Activated CD8-positive, alpha-beta memory T cell treated with anti-CD3 and anti-CD28 coated beads for 36 hours (primary cell): Measurements from ENCODE around the gene EDARADD. TPM values are rescaled to one million over a fixed set of nuclear protein-coding genes. Genes with fewer than 3 reads are reported as not detected.

Experiments
- CTCF ChIA-PET: fragments of 350-600 bp; sonication (Branson Sonifier 250); formaldehyde crosslinking; loops from one replicate; lab custom pipeline; 2021; ENCODE audit warnings: antibody characterized with exemption; lab: Charles Lee
- POLR2A ChIA-PET: fragments of 350-600 bp; sonication (Branson Sonifier 250); formaldehyde crosslinking; loops from one replicate; lab custom pipeline; 2021; ENCODE audit warnings: antibody characterized with exemption; lab: Charles Lee
- total RNA-seq, 2 experiments: library from RNA; stranded (reverse); gene quantifications; one replicate each; pipeline ENCODE4 v1.2.3, GENCODE V29; 2021

EDARADD gene
- total RNA-seq, 2 experiments from 2014 or later: 15.7 to 16.3 TPM

- ChIA-PET CTCF (no interaction called here), POLR2A (no interaction called here)
Measured at GRCh38 chr1:236388332-236388731, 5.8 kb upstream of the EDARADD start.

GRCh38 chr1:236389253-236389652 lies 4.8 kb upstream of the EDARADD start:
- POLR2A ChIA-PET: no interaction called here
- CTCF ChIA-PET: no interaction called here

GRCh38 chr1:236391008-236391407 lies 3.1 kb upstream of the EDARADD start:
- CTCF ChIA-PET: interaction anchor here (0.7 kb wide), 1 partner anchor 947 kb away, joined by 3 read pairs; no protein-coding TSS in a partner anchor
- POLR2A ChIA-PET: no interaction called here

- ChIA-PET CTCF (no interaction called here), POLR2A (no interaction called here)
Measured at GRCh38 chr1:236392182-236392581, 1.9 kb upstream of the EDARADD start.

- POLR2A ChIA-PET: interaction anchor here (1.0 to 1.3 kb wide), 3 partner anchors 111 to 251 kb away, joined by 3 to 5 read pairs (median 4); no protein-coding TSS in a partner anchor
- CTCF ChIA-PET: interaction anchor here (1.0 to 1.5 kb wide), 3 partner anchors 10 to 108 kb away, joined by 3 to 4 read pairs (median 3); no protein-coding TSS in a partner anchor
Measured at GRCh38 chr1:236394879-236395229, 768 bp downstream of the EDARADD start.

GRCh38 chr1:236395230-236395946 lies 1.3 kb downstream of the EDARADD start:
- POLR2A ChIA-PET: interaction anchor here (1.0 to 1.3 kb wide), 3 partner anchors 111 to 252 kb away, joined by 3 to 5 read pairs (median 4); no protein-coding TSS in a partner anchor
- CTCF ChIA-PET: interaction anchor here (1.0 to 1.5 kb wide), 3 partner anchors 11 to 108 kb away, joined by 3 to 4 read pairs (median 3); no protein-coding TSS in a partner anchor

- ChIA-PET POLR2A (interaction anchor here (1.3 kb wide), 1 partner anchor 112 kb away, joined by 5 read pairs; no protein-coding TSS in a partner anchor), CTCF (interaction anchor here (1.3 to 1.5 kb wide), 2 partner anchors 12 to 14 kb away, joined by 3 to 4 read pairs; no protein-coding TSS in a partner anchor)
Measured at GRCh38 chr1:236395947-236396664, 2.0 kb downstream of the EDARADD start.

GRCh38 chr1:236396665-236397043 lies 2.6 kb downstream of the EDARADD start:
- POLR2A ChIA-PET: interaction anchor here (0.7 kb wide), 1 partner anchor 26 kb away, joined by 3 read pairs; no protein-coding TSS in a partner anchor
- CTCF ChIA-PET: no interaction called here

GRCh38 chr1:236397173-236397759 lies 3.2 kb downstream of the EDARADD start:
- ChIA-PET CTCF (no interaction called here), POLR2A (interaction anchor here (0.7 kb wide), 1 partner anchor 27 kb away, joined by 3 read pairs; no protein-coding TSS in a partner anchor)

- ChIA-PET POLR2A (no interaction called here), CTCF (interaction anchor here (0.7 kb wide), 1 partner anchor 53 kb away, joined by 3 read pairs; no protein-coding TSS in a partner anchor)
Measured at GRCh38 chr1:236398538-236398937, 4.5 kb downstream of the EDARADD start.

- ChIA-PET CTCF (no interaction called here), POLR2A (no interaction called here)
Measured at GRCh38 chr1:236400061-236400603, 6.0 kb downstream of the EDARADD start.

GRCh38 chr1:236401698-236402097 lies 7.6 kb downstream of the EDARADD start:
- POLR2A ChIA-PET: no interaction called here

GRCh38 chr1:236403905-236404696 lies 10.0 kb downstream of the EDARADD start:
- POLR2A ChIA-PET: no interaction called here
- CTCF ChIA-PET: no interaction called here

More at GRCh38 chr1:236401698-236402097, 7.6 kb downstream of the EDARADD start:
- CTCF ChIA-PET: no interaction called here

- CTCF ChIA-PET: no interaction called here
- POLR2A ChIA-PET: no interaction called here
Measured at GRCh38 chr1:236407059-236407458, 13.0 kb downstream of the EDARADD start.

- CTCF ChIA-PET: no interaction called here
- POLR2A ChIA-PET: no interaction called here
Measured at GRCh38 chr1:236413688-236414087, 19.6 kb downstream of the EDARADD start.

GRCh38 chr1:236416165-236416564 lies 22.1 kb downstream of the EDARADD start:
- ChIA-PET POLR2A (no interaction called here), CTCF (no interaction called here)

- CTCF ChIA-PET: no interaction called here
Measured at GRCh38 chr1:236417336-236417735, 23.2 kb downstream of the EDARADD start.

GRCh38 chr1:236419502-236419901 lies 25.4 kb downstream of the EDARADD start:
- ChIA-PET POLR2A (no interaction called here), CTCF (no interaction called here)

More at GRCh38 chr1:236417336-236417735, 23.2 kb downstream of the EDARADD start:
- POLR2A ChIA-PET: no interaction called here

GRCh38 chr1:236421022-236421421 lies 26.9 kb downstream of the EDARADD start:
- CTCF ChIA-PET: no interaction called here
- POLR2A ChIA-PET: no interaction called here
